Measurements from ENCODE around the gene SMIM7.
"Not testable (repeated sequence)": the region's sequence is repeated elsewhere in the genome, so short reads cannot be mapped to it uniquely, and the experiment has no call there.

The SMIM7 gene

GRCh38 chr19:16654627-16655026 is 5.3 kb downstream of the SMIM7 start:
- no peak for DNase-seq (ENCODE audit: low spot score)

- peak; percentile 36 for DNase-seq (ENCODE audit: low spot score)
These were observed 5.8 kb downstream of the SMIM7 start for GRCh38 chr19:16654140-16654539.

DNA sequence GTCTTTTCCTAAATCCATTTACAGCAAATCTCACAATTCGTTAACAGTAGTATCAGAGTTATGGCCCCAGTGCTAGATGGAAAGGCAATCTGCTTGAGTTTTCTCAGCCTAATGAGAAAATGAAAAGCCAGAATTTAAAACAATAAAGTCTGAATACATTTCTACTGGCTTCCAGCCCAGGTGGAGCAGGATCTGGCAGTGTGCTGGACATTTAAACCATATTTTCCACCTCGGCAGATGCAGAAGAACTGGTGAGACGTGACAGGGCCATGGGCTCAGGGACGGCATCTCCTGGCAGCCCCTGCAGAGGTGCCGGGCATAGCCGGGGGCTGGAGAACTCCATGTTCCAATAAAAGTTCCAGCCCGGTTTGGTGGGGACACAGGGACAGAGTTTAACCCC is 7.1 kb downstream of the SMIM7 start:
- no peak for DNase-seq (ENCODE audit: low spot score)

DNA sequence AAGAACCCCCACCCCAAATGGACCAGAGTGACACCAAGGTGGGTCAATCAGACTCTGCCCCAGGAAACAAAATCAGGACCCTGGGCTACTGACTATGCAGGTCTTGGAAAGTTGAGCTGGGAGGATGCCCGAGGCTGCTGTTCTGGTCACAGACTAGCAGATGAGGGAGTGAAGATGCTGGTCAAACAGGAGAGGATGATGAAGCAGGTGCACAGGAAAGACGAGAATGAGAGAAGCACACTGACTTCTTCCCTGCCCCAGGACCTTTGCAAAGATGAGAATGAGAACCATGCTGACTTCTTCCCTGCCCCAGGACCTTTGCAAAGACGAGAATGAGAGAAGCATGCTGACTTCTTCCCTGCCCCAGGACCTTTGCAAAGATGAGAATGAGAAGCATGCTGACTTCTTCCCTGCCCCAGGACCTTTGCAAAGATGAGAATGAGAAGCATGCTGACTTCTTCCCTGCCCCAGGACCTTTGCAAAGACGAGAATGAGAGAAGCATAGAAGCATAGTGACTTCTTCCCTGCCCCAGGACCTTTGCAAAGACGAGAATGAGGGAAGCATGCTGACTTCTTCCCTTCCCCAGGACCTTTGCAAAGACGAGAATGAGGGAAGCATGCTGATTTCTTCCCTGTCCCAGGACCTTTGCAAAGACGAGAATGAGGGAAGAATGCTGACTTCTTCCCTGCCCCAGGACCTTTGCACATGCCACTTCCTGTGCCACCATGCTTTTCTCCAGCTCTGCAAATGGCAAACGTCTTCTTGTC is 8.3 kb downstream of the SMIM7 start:
- DNase-seq (ENCODE audit: low spot score), result not testable (repeated sequence)

DNA sequence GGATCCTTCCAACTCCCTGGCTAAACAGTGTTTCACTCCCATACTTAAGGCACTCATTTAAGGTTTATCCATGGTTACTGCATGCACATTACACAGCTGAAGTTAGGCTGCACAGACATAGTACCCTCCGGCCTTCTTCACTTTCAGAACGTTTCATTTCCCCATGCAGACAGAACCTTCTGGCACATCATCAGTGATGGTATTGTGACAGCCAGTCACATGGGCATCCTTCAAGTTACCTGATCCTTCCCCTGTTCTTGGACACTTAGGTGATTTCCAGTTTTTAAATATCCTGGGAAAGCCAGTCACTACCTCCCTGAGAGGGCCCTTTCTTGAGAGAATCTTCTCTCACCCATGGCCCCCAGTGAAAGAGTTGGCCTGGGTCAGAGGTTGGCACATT is 9.1 kb downstream of the SMIM7 start:
- no peak for DNase-seq (ENCODE audit: low spot score)

DNA sequence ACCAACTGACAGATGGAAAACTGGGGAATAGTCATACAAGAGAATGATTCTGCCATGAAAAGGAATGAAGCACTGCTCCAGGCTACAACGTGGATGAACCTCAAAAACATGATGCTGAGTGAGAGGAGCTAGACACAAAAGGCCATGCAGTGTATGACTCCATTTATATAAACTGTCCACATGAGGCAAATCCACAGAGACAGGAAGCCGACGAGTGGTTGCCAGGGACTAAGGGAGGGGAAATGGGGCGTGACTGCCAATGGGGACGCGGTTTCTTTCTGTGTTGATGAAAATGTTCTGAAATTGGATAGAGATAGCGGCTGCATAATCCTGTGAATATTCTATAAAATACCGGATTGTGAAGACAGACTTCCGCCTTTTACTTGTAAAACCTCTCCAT is 10.2 kb downstream of the SMIM7 start:
- DNase-seq (ENCODE audit: low spot score), result peak; percentile 56

- no peak for DNase-seq (ENCODE audit: low spot score)
These were observed 14.8 kb downstream of the SMIM7 start for GRCh38 chr19:16645140-16645539.

- DNase-seq (ENCODE audit: low spot score), result no peak
These were observed 18.2 kb downstream of the SMIM7 start for GRCh38 chr19:16641695-16642094.

- DNase-seq (ENCODE audit: low spot score), result no peak
These were observed 19.0 kb downstream of the SMIM7 start for GRCh38 chr19:16640951-16641350.

GRCh38 chr19:16638666-16639065 is 21.3 kb downstream of the SMIM7 start:
- no peak for DNase-seq (ENCODE audit: low spot score)

- no peak for DNase-seq (ENCODE audit: low spot score)
These were observed 22.4 kb downstream of the SMIM7 start for GRCh38 chr19:16637535-16637934.

DNA sequence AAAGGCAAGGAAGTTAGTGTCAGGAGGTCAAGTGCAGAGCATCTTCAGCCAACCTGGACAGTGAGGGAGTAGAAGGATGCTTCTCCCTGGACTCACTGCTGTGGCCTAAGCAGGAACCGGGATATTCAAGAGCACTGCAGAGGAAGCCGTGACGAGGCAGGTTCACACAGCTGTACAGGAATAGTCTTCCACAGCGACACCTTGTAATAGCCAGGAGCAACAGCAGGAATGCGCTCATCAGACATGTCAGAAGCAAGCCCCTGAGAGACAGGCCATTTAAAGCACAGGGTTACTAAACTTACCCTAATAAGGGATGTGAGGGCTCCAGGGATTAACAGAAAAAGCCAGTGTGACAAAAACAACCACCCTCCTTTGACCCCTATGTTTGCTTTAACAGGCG is 28.5 kb downstream of the SMIM7 start:
- DNase-seq (ENCODE audit: low spot score), result no peak

- peak; percentile 60 for DNase-seq (ENCODE audit: low spot score)
These were observed 30.8 kb downstream of the SMIM7 start for GRCh38 chr19:16628984-16629691.

DNA sequence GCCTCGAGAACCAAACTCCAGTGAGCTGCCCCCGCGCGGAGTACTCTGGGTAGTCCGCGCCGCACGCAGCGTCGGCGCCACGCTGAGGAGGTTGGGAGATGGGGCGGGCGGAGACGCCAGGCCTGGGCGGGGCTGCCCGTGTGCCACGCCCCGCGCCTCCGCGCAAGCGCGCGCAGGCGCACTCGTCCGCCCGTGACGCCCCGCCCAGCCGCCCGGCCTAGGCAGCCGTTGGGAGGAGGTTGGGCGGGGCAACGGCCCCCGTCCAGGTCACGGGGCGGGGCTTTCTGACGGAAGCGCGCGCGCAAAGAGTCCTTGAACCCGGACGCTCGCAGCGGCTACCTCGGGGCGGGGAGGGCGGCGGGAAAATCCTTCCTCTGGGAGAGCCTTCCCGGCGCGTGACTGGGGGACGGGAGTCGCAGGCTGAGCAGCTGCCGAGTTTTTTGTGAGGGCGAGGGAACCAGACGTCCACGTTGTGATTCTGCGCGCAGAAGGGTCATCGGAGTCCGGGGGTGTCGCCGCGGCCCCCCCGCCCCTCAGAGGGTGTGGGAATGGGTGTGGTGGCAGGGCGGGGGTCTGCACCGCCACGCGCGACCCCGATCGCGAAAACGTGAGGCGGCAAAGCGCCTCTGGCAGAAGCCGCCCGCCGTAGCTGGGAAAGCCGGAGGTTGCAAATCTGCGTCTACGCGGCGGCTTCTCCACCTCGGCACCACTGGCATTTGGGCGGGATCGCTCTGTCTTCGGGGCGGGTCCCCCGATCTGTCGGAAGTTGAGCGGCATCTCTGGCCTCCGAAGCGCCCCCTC is 31.6 kb downstream of the SMIM7 start, which contains the start of gene MED26:
TSS of gene MED26 (minus strand) at position 22 of the 801 bp plus-strand sequence. CDS start 261 bp downstream, outside the sequence.
- DNase-seq (ENCODE audit: low spot score), result peak; percentile 100

- no peak for DNase-seq (ENCODE audit: low spot score)
These were observed 32.1 kb downstream of the SMIM7 start for GRCh38 chr19:16627928-16628182.

DNA sequence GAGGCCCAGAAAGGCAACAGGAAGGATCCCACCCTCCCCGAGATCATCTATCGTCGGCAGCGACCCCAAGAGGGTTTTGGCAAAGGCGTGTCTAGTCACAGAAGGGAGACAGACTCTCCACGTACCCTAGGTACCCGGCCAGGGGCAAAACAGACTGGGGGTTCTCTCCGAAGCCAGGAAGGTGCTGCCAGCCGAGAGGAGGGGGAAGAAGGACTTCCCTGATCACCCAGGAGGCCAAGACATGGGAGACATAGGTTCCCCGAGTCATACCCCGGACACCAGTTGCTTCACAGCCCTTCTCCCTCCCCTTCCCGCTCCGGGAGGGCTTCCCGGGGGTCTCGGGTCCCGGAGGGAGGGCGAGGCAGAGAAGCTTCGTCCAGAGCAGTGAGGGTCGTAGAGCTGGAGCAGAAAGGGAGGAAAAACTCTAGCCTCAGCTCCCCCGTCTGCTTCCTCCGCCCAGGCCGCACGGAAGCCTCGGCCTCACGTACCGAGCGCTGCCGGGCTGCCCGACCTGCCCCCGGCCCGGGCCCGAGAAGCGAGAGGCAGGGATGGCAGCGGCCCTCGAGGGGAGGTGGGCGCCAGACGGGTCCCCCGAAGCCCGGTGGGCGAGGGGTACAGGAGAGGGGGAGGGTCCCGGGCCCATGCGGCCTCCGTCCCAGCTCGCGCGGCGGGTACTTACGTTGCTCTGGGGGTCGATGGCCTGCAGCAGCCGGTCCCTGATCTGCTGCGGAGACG is 32.6 kb downstream of the SMIM7 start:
- DNase-seq (ENCODE audit: low spot score), result peak; percentile 24

GRCh38 chr19:16626796-16627192 is 33.1 kb downstream of the SMIM7 start:
- no peak for DNase-seq (ENCODE audit: low spot score)

DNA sequence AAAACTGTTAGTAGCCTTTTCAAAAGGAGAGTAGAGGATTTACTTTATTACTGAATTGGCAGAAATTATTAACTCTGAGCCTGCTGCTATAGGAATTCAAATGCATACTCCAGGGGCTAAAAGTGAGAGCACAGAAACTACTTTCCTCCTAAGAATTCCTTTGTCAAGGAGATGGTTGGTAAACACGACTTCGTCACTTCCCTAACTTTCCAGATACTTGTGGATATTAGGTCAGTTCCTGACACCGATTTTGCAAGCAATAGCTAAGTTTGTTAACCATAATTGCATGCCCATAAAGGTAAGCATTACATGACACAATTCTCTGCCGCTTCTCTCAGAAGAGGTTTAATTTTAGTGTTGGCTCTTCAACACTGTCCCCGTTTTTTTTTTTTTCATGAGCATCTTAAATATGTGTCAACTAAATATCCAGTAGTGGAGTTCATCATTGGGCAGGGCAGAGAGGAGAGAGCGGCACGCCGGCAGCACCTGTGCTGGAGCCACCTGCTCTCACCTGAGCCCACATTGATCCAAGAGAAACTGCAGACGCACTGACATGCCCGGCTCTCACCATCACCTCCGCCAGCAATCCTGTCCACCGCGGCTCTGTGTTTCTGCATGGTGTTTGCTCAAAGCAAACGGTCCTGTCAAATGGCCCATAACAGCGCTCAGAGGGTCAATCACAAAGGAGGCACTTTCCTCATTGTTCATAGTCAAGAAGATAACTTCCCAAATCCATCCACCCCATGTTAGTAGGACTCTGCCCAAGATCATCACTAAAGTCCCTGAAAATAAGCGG is 34.6 kb downstream of the SMIM7 start:
- no peak for DNase-seq (ENCODE audit: low spot score)

GRCh38 chr19:16624236-16624635 is 35.7 kb downstream of the SMIM7 start:
- DNase-seq (ENCODE audit: low spot score), result no peak

DNA sequence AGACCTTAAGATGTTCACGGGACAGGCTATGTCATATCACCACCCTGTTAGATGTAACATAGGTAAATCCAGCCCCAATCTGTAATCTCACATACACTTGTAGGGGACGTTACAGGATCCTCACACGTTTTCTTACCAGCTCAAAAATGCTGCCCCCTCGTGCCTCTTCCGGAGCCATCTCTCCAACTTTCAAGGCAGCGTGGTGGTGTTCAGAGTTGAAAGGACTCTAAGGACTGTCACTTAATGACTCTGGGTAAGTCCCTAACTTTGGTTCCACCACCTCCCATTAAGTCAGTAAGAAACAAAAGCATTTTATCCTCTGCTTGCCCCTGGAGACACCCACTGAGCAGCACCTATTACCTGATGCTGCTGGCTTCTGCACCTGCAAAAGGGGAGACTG is 36.4 kb downstream of the SMIM7 start:
- DNase-seq (ENCODE audit: low spot score), result no peak

- no peak for DNase-seq (ENCODE audit: low spot score)
These were observed 36.9 kb downstream of the SMIM7 start for GRCh38 chr19:16623066-16623465.
